IMR-90 (cell line): Measurements from ENCODE around the gene EPC2.

ENCODE experiments used
- CEBPB ChIP-seq: IDR thresholded peaks from 2 replicates; pipeline ENCODE4 v1.6.1; 2012; ENCODE audit warnings: low read depth, low read length, improper control_type of control experiment
- CTCF ChIP-seq: conservative IDR thresholded peaks from 2 replicates; pipeline ENCODE4 v1.5.1; 2012; ENCODE audit warnings: mild to moderate bottlenecking, low read depth, low read length, improper control_type of control experiment
- ELK1 ChIP-seq: fragments of 150-350 bp; IDR thresholded peaks from 2 replicates; pipeline ENCODE4 v1.6.1; 2016; ENCODE audit warnings: low read depth, mild to moderate bottlenecking, low read length, moderate library complexity, borderline replicate concordance
- MAZ ChIP-seq: IDR thresholded peaks from 2 replicates; pipeline ENCODE4 v1.6.1; 2012; ENCODE audit warnings: low read depth, mild to moderate bottlenecking, low read length, improper control_type of control experiment, moderate library complexity, borderline replicate concordance
- POLR2A ChIP-seq: IDR thresholded peaks from 2 replicates; pipeline ENCODE4 v1.6.1; 2012; ENCODE audit warnings: mild to moderate bottlenecking, low read depth, low read length
- RCOR1 ChIP-seq: IDR thresholded peaks from 2 replicates; pipeline ENCODE4 v1.6.1; 2012; ENCODE audit warnings: mild to moderate bottlenecking, low read length, improper control_type of control experiment; ENCODE audit not compliant: insufficient replicate concordance
- SMC3 ChIP-seq: fragments of 150-350 bp; IDR thresholded peaks from 2 replicates; pipeline ENCODE4 v1.6.1; 2016; ENCODE audit warnings: low read depth, mild to moderate bottlenecking, antibody characterized with exemption, low read length, moderate library complexity

DNA sequence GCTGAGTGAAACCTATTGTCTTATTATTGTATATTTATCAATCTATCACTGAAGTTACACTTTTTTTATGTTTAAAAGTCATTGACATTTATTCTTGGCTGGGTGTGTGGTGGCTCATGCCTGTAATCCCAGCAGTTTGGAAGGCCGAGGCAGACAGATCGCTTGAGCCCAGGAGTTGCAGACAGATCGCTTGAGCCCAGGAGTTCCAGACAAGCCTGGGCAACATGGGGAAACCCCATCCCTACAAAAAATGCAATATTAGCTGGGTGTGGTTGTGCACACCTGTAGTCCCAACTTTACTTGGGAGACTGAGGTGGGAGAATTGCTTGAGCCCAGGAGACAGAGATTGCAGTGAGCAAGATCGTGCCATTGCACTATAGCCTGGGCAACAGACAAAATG, 97.8 kb downstream of the EPC2 start:
- TF ChIP-seq POLR2A = no peak
- TF ChIP-seq CTCF = no peak
- TF ChIP-seq RCOR1 = no peak
- no peak for TF ChIP-seq MAZ
- TF ChIP-seq SMC3 = no peak
- TF ChIP-seq CEBPB = no peak
- no peak for TF ChIP-seq ELK1
